Natural killer cell (primary cell): ENCODE data around the gene FAM120A. TPM values are rescaled to one million over a fixed set of nuclear protein-coding genes. Genes with fewer than 3 reads are reported as not detected.

Source experiments
- ATAC-seq, 3 donors: fragments of 150-1000 bp in 2 of 3; fragments of 200-7000 bp in 1 of 3; cut with Tn5 transposase; 1 replicate in 1 of 3; 2 replicates in 2 of 3; pipeline ENCODE4 v1.10.0; 2021; ENCODE audit warnings: mild to moderate bottlenecking in 2 of 3, moderate library complexity in 2 of 3
- DNase-seq, 2 donors: peaks; one replicate each; pipeline versions ENCODE4 v3.0.0 to v3.0.0-alpha.2; 2013 to 2021; ENCODE audit warnings: mixed read lengths in 1 of 2
- H3K27ac ChIP-seq: one replicate; pipeline ENCODE4 v1.5.1; 2013; ENCODE audit warnings: mild to moderate bottlenecking, low read length
- H3K27me3 ChIP-seq: one replicate; pipeline ENCODE4 v1.6.1; 2013; ENCODE audit warnings: low read length; ENCODE audit not compliant: control insufficient read depth, insufficient read depth
- H3K36me3 ChIP-seq: one replicate; pipeline ENCODE4 v1.6.1; 2013; ENCODE audit warnings: low read length; ENCODE audit not compliant: control insufficient read depth, insufficient read depth
- H3K4me1 ChIP-seq: one replicate; pipeline ENCODE4 v1.6.1; 2013; ENCODE audit warnings: low read length; ENCODE audit not compliant: control insufficient read depth, insufficient read depth
- H3K4me3 ChIP-seq: one replicate; pipeline ENCODE4 v1.5.1; 2013; ENCODE audit warnings: low read length
- H3K9me3 ChIP-seq: one replicate; pipeline ENCODE4 v1.6.1; 2013; ENCODE audit warnings: low read length; ENCODE audit not compliant: control insufficient read depth, insufficient read depth
- H3K27ac Mint-ChIP-seq, 2 donors: one replicate each; pipeline ENCODE4 v1.8.0; 2022; ENCODE audit warnings: mild to moderate bottlenecking in 2 of 2, mixed read lengths in 2 of 2, moderate library complexity in 1 of 2
- H3K27me3 Mint-ChIP-seq, 2 donors: one replicate each; pipeline ENCODE4 v1.8.0; 2022; ENCODE audit warnings: low read depth in 2 of 2, mixed read lengths in 2 of 2
- H3K36me3 Mint-ChIP-seq: one replicate; pipeline ENCODE4 v1.8.0; 2022; ENCODE audit warnings: mixed read lengths
- H3K4me1 Mint-ChIP-seq, 2 donors: one replicate each; pipeline ENCODE4 v1.8.0; 2022; ENCODE audit warnings: mixed read lengths in 2 of 2
- H3K4me3 Mint-ChIP-seq: one replicate; pipeline ENCODE4 v1.8.0; 2022; ENCODE audit warnings: mild to moderate bottlenecking, moderate library complexity, mixed read lengths
- H3K9me3 Mint-ChIP-seq, 2 donors: one replicate each; pipeline ENCODE4 v1.8.0; 2022; ENCODE audit warnings: mixed read lengths in 2 of 2
- WGBS: methylation state at CpG from one replicate; pipeline ENCODE4 v1.1.7; 2013; ENCODE audit warnings: missing lambda C conversion rate; ENCODE audit not compliant: insufficient coverage; 5-methylcytosine and 5-hydroxymethylcytosine counted together
- intact Hi-C: fragments of 100-400 bp; cut with micrococcal nuclease; formaldehyde crosslinking; loops from one replicate; pipeline ENCODE4 v1.14.2; 2022
- total RNA-seq, 4 donors: library from RNA; stranded (reverse); fragments of 120-200 nt in 1 of 4; gene quantifications; one replicate each; pipeline versions ENCODE4 v1.2.3 to v1.2.4, GENCODE V29; 2013 to 2022
- TF ChIP-seq, protein P1 (sequence below): fragments of 200-600 bp; IDR thresholded peaks from one replicate; pipeline ENCODE4 v1.8.0; 2022; ENCODE audit warnings: antibody characterized with exemption

FAM120A gene
- total RNA-seq, 3 donors from 2014 or later (not counting 1 experiment from before 2014, with no cell fraction given) = 87.7 to 96.1 (median 91.5) TPM

DNA sequence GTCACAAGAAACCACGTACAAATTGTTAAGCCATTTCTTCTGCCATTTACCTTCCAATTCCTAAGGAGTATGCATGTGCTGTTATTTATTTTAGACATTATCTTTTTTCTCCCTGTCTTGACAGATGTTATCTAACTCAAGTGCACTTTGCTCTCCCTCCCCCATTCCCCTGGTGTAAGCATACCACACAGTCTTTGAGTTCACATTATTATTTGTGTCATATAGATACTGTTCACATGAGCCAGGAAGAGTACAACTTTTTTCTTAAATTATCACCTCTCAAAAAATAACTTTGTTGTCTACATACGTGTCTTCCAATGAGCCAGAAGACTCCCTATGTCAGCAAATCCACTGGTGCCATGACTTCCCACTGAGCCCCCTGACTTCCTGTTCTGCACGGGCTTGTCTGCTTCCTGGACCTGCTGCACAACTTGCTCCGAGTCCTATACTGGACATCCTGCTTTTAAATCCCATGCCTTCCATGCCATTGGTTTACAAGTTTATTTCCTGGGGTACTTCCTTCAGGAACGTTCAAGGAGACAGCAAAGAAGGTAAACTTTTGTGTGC lies 19.9 kb upstream of the FAM120A start:
- Histone ChIP-seq H3K9me3 (no peaks in the 10 kb centered on the region), H3K27me3 (no peaks in the 10 kb centered on the region), H3K27ac (no peak overlapping the region), H3K4me1 (no peaks in the 10 kb centered on the region), H3K4me3 (no peak overlapping the region), H3K36me3 (no peaks in the 10 kb centered on the region)
- ATAC-seq (no peak), DNase-seq (no peak)
- intact Hi-C loops = no loop called here
- H3K9me3 Mint-ChIP-seq = no peaks in the 10 kb centered on the region
- peaks cover 7 to 9% of the 10 kb centered on the region in 2 donors for H3K27me3 Mint-ChIP-seq
- no peaks in the 10 kb centered on the region for H3K36me3 Mint-ChIP-seq
- no peak overlapping the region for H3K4me3 Mint-ChIP-seq
- 31% methylated on average over 4 of the region's 5 CpGs for WGBS
- H3K4me1 Mint-ChIP-seq = no peaks in the 10 kb centered on the region
- no peak overlapping the region for H3K27ac Mint-ChIP-seq
- TF ChIP-seq, protein P1, sequence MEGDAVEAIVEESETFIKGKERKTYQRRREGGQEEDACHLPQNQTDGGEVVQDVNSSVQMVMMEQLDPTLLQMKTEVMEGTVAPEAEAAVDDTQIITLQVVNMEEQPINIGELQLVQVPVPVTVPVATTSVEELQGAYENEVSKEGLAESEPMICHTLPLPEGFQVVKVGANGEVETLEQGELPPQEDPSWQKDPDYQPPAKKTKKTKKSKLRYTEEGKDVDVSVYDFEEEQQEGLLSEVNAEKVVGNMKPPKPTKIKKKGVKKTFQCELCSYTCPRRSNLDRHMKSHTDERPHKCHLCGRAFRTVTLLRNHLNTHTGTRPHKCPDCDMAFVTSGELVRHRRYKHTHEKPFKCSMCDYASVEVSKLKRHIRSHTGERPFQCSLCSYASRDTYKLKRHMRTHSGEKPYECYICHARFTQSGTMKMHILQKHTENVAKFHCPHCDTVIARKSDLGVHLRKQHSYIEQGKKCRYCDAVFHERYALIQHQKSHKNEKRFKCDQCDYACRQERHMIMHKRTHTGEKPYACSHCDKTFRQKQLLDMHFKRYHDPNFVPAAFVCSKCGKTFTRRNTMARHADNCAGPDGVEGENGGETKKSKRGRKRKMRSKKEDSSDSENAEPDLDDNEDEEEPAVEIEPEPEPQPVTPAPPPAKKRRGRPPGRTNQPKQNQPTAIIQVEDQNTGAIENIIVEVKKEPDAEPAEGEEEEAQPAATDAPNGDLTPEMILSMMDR = no peak

DNA sequence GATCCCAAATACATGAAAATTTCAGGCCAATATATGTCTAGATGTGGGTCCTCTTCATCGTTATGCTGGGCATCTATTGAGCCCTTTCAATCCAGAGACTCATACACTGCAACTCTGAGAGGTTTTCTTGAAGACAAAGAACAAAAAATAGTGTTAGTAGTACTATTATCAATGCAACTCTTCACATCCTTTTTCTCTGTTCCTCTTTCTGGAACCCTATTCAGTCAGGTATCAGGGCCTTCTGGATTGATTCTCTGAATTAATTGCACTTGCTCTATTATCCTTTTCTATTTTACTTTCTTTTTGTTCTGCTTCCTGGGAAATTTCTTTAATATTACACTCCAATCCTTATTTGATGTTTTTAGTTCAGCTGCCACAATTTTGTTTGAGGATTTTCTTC lies 18.5 kb upstream of the FAM120A start:
- intact Hi-C loops = no loop called here
- H3K36me3 Mint-ChIP-seq = no peaks in the 10 kb centered on the region
- no peak overlapping the region for H3K27ac Mint-ChIP-seq
- no peaks in the 10 kb centered on the region for H3K4me1 Mint-ChIP-seq
- Histone ChIP-seq H3K4me3 (no peak overlapping the region), H3K27ac (no peak overlapping the region), H3K9me3 (no peaks in the 10 kb centered on the region), H3K4me1 (no peaks in the 10 kb centered on the region), H3K27me3 (no peaks in the 10 kb centered on the region), H3K36me3 (no peaks in the 10 kb centered on the region)
- DNase-seq = no peak
- 80% methylated on average over 1 of the region's 1 CpG for WGBS
- no peak overlapping the region for H3K4me3 Mint-ChIP-seq
- TF ChIP-seq, protein P1 = no peak
- H3K27me3 Mint-ChIP-seq = peaks cover 0 to 4% of the 10 kb centered on the region in 2 donors
- H3K9me3 Mint-ChIP-seq = no peaks in the 10 kb centered on the region
- ATAC-seq = no peak

DNA sequence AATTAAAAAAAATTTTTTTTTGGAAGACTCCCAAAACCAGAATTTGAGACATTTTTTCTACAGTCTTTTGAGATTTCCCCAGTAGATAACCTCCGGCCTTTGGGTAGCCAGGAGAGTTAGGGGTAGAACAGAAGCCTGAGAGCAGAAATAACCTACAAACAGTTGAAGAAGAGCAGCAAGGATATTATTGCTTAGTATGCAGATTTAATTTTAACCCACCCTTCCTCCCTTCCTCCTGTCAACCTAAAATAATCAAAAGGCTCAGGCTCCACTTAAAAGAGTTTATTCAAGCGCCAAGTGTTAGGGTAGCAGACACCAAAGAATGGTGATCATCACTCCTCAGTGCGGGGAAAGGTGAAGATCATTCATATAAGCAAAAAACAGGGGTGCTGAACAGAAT lies 17.4 kb upstream of the FAM120A start:
- TF ChIP-seq, protein P1 = no peak
- Histone ChIP-seq H3K27ac (no peak overlapping the region), H3K36me3 (no peaks in the 10 kb centered on the region), H3K4me1 (no peaks in the 10 kb centered on the region), H3K4me3 (no peak overlapping the region), H3K27me3 (no peaks in the 10 kb centered on the region), H3K9me3 (no peaks in the 10 kb centered on the region)
- Mint-ChIP-seq H3K4me3 (no peak overlapping the region), H3K9me3 (no peaks in the 10 kb centered on the region), H3K4me1 (no peaks in the 10 kb centered on the region), H3K27ac (no peak overlapping the region), H3K36me3 (no peaks in the 10 kb centered on the region), H3K27me3 (peaks cover 0 to 4% of the 10 kb centered on the region in 2 donors)
- no peak for ATAC-seq
- no peak for DNase-seq
- intact Hi-C loops = no loop called here
- WGBS = 86% methylated on average over 3 of the region's 3 CpGs

DNA sequence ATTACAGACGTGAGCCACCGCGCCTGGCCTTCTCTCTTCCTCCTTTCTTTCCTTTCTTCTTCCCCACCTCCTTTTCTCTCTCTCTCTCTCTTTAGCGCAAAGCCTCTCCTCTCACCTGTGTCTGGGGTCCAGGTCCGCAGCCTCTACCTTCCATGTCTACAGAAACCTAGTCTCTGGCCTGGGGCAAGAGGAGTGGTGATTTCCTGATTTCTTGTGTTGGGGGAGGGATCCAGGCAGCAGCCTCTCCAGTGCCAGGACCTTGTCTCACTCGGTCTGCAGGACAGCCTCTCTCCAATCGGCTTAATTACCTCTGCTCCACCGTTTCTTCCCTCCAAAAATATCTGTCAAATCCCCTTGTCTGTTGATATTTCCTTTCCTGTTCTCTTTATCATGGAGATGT lies 16.1 kb upstream of the FAM120A start:
- ATAC-seq (no peak), DNase-seq (no peak)
- WGBS = 88% methylated on average over 6 of the region's 8 CpGs
- Mint-ChIP-seq H3K9me3 (no peaks in the 10 kb centered on the region), H3K27ac (no peak overlapping the region), H3K36me3 (no peaks in the 10 kb centered on the region), H3K27me3 (peaks cover 0 to 4% of the 10 kb centered on the region in 2 donors), H3K4me3 (no peak overlapping the region), H3K4me1 (no peaks in the 10 kb centered on the region)
- H3K27me3 ChIP-seq = no peaks in the 10 kb centered on the region
- no peaks in the 10 kb centered on the region for H3K9me3 ChIP-seq
- H3K36me3 ChIP-seq = no peaks in the 10 kb centered on the region
- TF ChIP-seq, protein P1 = no peak
- H3K4me3 ChIP-seq = no peak overlapping the region
- H3K4me1 ChIP-seq = no peaks in the 10 kb centered on the region
- intact Hi-C loops = no loop called here
- H3K27ac ChIP-seq = no peak overlapping the region
